ENCODE measurements around the gene CDT1. TPM values are rescaled to one million over a fixed set of nuclear protein-coding genes. Genes with fewer than 3 reads are reported as not detected.

The CDT1 gene
- total and polyA plus RNA-seq, 2 experiments from 2014 or later = 5.1 to 5.2 TPM

DNA sequence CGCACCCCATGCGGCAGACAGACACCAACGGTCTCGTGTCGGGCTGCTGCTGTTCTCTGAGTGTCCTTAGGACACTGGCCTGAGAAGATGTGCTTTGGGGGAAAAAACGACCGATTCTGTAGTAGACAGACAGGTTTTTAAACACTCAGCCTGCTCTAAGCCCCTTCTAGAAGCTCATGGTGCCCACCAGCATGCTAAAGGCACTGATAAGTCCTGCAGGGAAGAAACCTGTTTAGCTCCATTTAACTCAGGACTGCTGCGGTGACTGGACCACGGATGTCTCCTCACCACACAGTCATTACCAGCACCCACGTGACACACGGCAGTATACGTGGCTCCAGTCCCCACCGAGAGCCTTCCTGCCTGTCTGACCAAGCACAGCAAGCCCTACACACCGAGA lies 27.2 kb downstream of the CDT1 start:
- TF ChIP-seq EZH2phosphoT487 (IDR thresholded peaks at IDR 0.05; ENCODE audit: low read depth, severe bottlenecking, unreplicated experiment) (no peak), EZH2 (IDR thresholded peaks at IDR 0.05; ENCODE audit: borderline replicate concordance) (no peak)
- TF ChIP-seq, protein P1, sequence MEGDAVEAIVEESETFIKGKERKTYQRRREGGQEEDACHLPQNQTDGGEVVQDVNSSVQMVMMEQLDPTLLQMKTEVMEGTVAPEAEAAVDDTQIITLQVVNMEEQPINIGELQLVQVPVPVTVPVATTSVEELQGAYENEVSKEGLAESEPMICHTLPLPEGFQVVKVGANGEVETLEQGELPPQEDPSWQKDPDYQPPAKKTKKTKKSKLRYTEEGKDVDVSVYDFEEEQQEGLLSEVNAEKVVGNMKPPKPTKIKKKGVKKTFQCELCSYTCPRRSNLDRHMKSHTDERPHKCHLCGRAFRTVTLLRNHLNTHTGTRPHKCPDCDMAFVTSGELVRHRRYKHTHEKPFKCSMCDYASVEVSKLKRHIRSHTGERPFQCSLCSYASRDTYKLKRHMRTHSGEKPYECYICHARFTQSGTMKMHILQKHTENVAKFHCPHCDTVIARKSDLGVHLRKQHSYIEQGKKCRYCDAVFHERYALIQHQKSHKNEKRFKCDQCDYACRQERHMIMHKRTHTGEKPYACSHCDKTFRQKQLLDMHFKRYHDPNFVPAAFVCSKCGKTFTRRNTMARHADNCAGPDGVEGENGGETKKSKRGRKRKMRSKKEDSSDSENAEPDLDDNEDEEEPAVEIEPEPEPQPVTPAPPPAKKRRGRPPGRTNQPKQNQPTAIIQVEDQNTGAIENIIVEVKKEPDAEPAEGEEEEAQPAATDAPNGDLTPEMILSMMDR (IDR thresholded peaks at IDR 0.05; ENCODE audit: poor library complexity) = no peak
- H3K27me3 ChIP-seq = no peaks in the 10 kb centered on the region
- H2AFZ ChIP-seq = no peak overlapping the region
- H3K4me3 ChIP-seq = no peak overlapping the region
- H3K36me3 ChIP-seq (replicated peaks; ENCODE audit: insufficient read depth, low read depth) = no peaks in the 10 kb centered on the region
- no peak for DNase-seq (ENCODE audit: low spot score)
- no peak overlapping the region for H3K4me2 ChIP-seq
- H3K79me2 ChIP-seq = no peaks in the 10 kb centered on the region
- H4K20me1 ChIP-seq (ENCODE audit: insufficient read depth, poor library complexity, severe bottlenecking) = no peaks in the 10 kb centered on the region
- H3K9me2 ChIP-seq (replicated peaks; ENCODE audit: insufficient read depth) = no peaks in the 10 kb centered on the region
- H3K9me3 ChIP-seq (ENCODE audit: low read depth) = no peaks in the 10 kb centered on the region
- H3K4me1 ChIP-seq (ENCODE audit: insufficient read depth) = peaks cover 4% of the 10 kb centered on the region
- H3K27ac ChIP-seq = peak overlapping the region; percentile 90
- 92% methylated on average over 14 of the region's 14 CpGs for WGBS (ENCODE audit: low lambda C conversion rate, missing lambda C conversion rate)

DNA sequence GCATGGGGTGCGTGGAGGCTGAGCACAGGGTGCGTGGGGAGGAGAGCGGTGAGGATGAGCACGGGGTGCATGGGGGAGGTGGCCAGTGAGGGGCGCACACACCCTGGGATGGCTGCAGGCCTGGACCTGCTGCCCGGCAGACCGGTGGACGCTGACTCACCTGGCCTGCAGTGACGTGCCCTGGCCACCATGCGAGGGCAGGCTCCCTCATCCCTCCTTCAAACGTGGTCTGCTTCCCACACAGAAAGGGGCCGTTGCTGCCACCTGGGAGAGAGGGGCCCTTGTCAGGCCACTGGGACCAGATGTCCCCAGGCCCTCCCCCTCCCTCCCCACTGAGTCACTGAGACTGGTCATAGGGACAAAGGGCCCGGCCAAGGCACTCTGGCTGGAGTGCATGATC lies 28.2 kb downstream of the CDT1 start:
- H3K27me3 ChIP-seq = no peaks in the 10 kb centered on the region
- no peak overlapping the region for H2AFZ ChIP-seq
- H3K4me1 ChIP-seq (ENCODE audit: insufficient read depth) = peaks cover 4% of the 10 kb centered on the region
- H4K20me1 ChIP-seq (ENCODE audit: insufficient read depth, poor library complexity, severe bottlenecking) = no peaks in the 10 kb centered on the region
- TF ChIP-seq EZH2 (IDR thresholded peaks at IDR 0.05; ENCODE audit: borderline replicate concordance) (no peak), EZH2phosphoT487 (IDR thresholded peaks at IDR 0.05; ENCODE audit: low read depth, severe bottlenecking, unreplicated experiment) (no peak)
- TF ChIP-seq, protein P1 (IDR thresholded peaks at IDR 0.05; ENCODE audit: poor library complexity) = no peak
- H3K79me2 ChIP-seq = no peaks in the 10 kb centered on the region
- no peak overlapping the region for H3K4me3 ChIP-seq
- DNase-seq (ENCODE audit: low spot score) = no peak
- no peaks in the 10 kb centered on the region for H3K9me3 ChIP-seq (ENCODE audit: low read depth)
- no peak overlapping the region for H3K4me2 ChIP-seq
- H3K27ac ChIP-seq = no peak overlapping the region
- H3K36me3 ChIP-seq (replicated peaks; ENCODE audit: insufficient read depth, low read depth) = no peaks in the 10 kb centered on the region
- WGBS (ENCODE audit: low lambda C conversion rate, missing lambda C conversion rate) = 66% methylated on average over 6 of the region's 13 CpGs
- no peaks in the 10 kb centered on the region for H3K9me2 ChIP-seq (replicated peaks; ENCODE audit: insufficient read depth)

DNA sequence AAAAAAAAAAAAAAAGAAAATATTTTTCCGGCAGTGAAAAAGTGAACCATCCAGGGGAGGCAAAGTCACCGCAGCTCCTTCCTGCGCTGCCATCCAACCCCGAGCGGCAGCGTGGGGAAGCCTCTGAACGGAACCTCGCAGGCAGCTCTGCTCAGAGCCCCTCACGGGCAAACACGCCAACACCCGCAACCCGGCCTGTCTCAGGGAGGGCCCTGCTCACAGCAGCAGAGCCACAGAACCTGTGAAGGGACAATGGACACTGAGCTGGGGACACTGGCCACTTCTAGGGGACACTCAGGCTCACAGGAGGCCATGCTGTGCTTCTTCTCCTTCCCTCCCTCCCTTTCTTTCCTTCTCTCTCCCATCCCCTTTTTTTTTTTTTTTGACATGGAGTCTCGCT lies 29.5 kb downstream of the CDT1 start:
- no peak overlapping the region for H3K27ac ChIP-seq
- H3K9me3 ChIP-seq (ENCODE audit: low read depth) = no peaks in the 10 kb centered on the region
- no peaks in the 10 kb centered on the region for H3K79me2 ChIP-seq
- no peak for TF ChIP-seq EZH2 (IDR thresholded peaks at IDR 0.05; ENCODE audit: borderline replicate concordance)
- TF ChIP-seq, protein P1 (IDR thresholded peaks at IDR 0.05; ENCODE audit: poor library complexity) = no peak
- TF ChIP-seq EZH2phosphoT487 (IDR thresholded peaks at IDR 0.05; ENCODE audit: low read depth, severe bottlenecking, unreplicated experiment) = no peak
- peaks cover 4% of the 10 kb centered on the region for H3K4me1 ChIP-seq (ENCODE audit: insufficient read depth)
- H3K9me2 ChIP-seq (replicated peaks; ENCODE audit: insufficient read depth) = no peaks in the 10 kb centered on the region
- no peak overlapping the region for H2AFZ ChIP-seq
- H3K27me3 ChIP-seq = no peaks in the 10 kb centered on the region
- DNase-seq (ENCODE audit: low spot score) = no peak
- H4K20me1 ChIP-seq (ENCODE audit: insufficient read depth, poor library complexity, severe bottlenecking) = no peaks in the 10 kb centered on the region
- WGBS (ENCODE audit: low lambda C conversion rate, missing lambda C conversion rate) = 96% methylated on average over 12 of the region's 13 CpGs
- H3K4me3 ChIP-seq = no peak overlapping the region
- no peak overlapping the region for H3K4me2 ChIP-seq
- no peaks in the 10 kb centered on the region for H3K36me3 ChIP-seq (replicated peaks; ENCODE audit: insufficient read depth, low read depth)

DNA sequence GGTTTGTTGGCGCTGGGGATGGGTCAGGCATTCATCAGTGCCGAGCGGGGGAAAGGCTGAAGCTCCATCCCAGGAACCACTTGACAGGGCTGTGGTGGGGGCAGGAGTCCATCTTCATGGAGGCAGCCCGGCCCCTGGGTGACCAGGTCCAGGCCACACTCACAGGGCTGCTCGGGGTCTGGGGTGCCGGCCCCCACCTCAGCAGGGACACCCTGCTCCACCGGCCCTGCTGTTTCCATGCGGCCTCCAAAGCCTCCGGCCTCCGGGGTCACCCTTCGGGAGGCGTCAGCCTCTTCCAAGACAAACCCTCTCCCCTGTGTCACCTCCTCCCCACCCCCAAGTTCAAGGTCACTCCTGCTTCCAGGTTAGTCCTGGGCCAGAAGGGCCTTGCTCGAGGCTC lies 31.1 kb downstream of the CDT1 start:
- Histone ChIP-seq H3K36me3 (replicated peaks; ENCODE audit: insufficient read depth, low read depth) (no peaks in the 10 kb centered on the region), H3K27ac (no peak overlapping the region)
- WGBS (ENCODE audit: low lambda C conversion rate, missing lambda C conversion rate) = 98% methylated on average over 13 of the region's 13 CpGs

More for the DNA sequence above, 31.1 kb downstream of the CDT1 start:
- Histone ChIP-seq H3K4me3 (no peak overlapping the region), H3K27me3 (no peaks in the 10 kb centered on the region), H2AFZ (no peak overlapping the region), H3K9me2 (replicated peaks; ENCODE audit: insufficient read depth) (no peaks in the 10 kb centered on the region), H3K4me2 (no peak overlapping the region), H3K9me3 (ENCODE audit: low read depth) (no peaks in the 10 kb centered on the region), H3K79me2 (no peaks in the 10 kb centered on the region), H4K20me1 (ENCODE audit: insufficient read depth, poor library complexity, severe bottlenecking) (no peaks in the 10 kb centered on the region), H3K4me1 (ENCODE audit: insufficient read depth) (no peaks in the 10 kb centered on the region)
- TF ChIP-seq EZH2 (IDR thresholded peaks at IDR 0.05; ENCODE audit: borderline replicate concordance) (no peak), EZH2phosphoT487 (IDR thresholded peaks at IDR 0.05; ENCODE audit: low read depth, severe bottlenecking, unreplicated experiment) (no peak)
- TF ChIP-seq, protein P1 (IDR thresholded peaks at IDR 0.05; ENCODE audit: poor library complexity) = no peak
- no peak for DNase-seq (ENCODE audit: low spot score)
